Activated CD4-positive, CD25-positive, alpha-beta regulatory T cell treated with anti-CD3 and anti-CD28 coated beads, Interleukin-2, amount 50 U/mL, for 16 hours (primary cell): Measurements from ENCODE around the gene FOXO6.

Experiments used
- DNase-seq: peaks from one replicate; pipeline ENCODE4 v3.0.0-alpha.2; 2020; ENCODE audit warnings: low read depth, low spot score

Gene FOXO6

GRCh38 chr1:41401899-41402298 is 40.7 kb downstream of the FOXO6 start:
- DNase-seq: no peak

GRCh38 chr1:41404308-41404761 is 43.1 kb downstream of the FOXO6 start:
- no peak for DNase-seq

GRCh38 chr1:41407664-41408252 is 46.5 kb downstream of the FOXO6 start:
- DNase-seq: no peak

- no peak for DNase-seq
Measured at GRCh38 chr1:41408691-41409090, 47.5 kb downstream of the FOXO6 start.

- no peak for DNase-seq
Measured at GRCh38 chr1:41409825-41410224, 48.6 kb downstream of the FOXO6 start.

GRCh38 chr1:41410462-41410861 is 49.2 kb downstream of the FOXO6 start:
- no peak for DNase-seq

- DNase-seq: no peak
Measured at GRCh38 chr1:41411229-41411628, 50.0 kb downstream of the FOXO6 start.

- DNase-seq: no peak
Measured at GRCh38 chr1:41412748-41413147, 51.5 kb downstream of the FOXO6 start.

- DNase-seq: no peak
Measured at GRCh38 chr1:41413748-41414281, 52.6 kb downstream of the FOXO6 start.

GRCh38 chr1:41414296-41414695 is 53.1 kb downstream of the FOXO6 start:
- DNase-seq: no peak

GRCh38 chr1:41414716-41415306 is 53.6 kb downstream of the FOXO6 start:
- no peak for DNase-seq

GRCh38 chr1:41416081-41416480 is 54.8 kb downstream of the FOXO6 start:
- DNase-seq: no peak

GRCh38 chr1:41416552-41417334 is 55.5 kb downstream of the FOXO6 start:
- peak; percentile 27 for DNase-seq

GRCh38 chr1:41417335-41417682 is 56.1 kb downstream of the FOXO6 start:
- DNase-seq: no peak

- no peak for DNase-seq
Measured at GRCh38 chr1:41417746-41418145, 56.5 kb downstream of the FOXO6 start.

- DNase-seq: no peak
Measured at GRCh38 chr1:41418857-41419583, 57.8 kb downstream of the FOXO6 start.

GRCh38 chr1:41419584-41420295 is 58.5 kb downstream of the FOXO6 start:
- DNase-seq: no peak

- no peak for DNase-seq
Measured at GRCh38 chr1:41420351-41420750, 59.1 kb downstream of the FOXO6 start.

- no peak for DNase-seq
Measured at GRCh38 chr1:41420860-41421259, 59.6 kb downstream of the FOXO6 start.

GRCh38 chr1:41422306-41422705 is 61.1 kb downstream of the FOXO6 start:
- no peak for DNase-seq

GRCh38 chr1:41423511-41424191 is 62.4 kb downstream of the FOXO6 start:
- no peak for DNase-seq
